Measurements from ENCODE around the gene KLK6. TPM values are rescaled to one million over a fixed set of nuclear protein-coding genes. Genes with fewer than 3 reads are reported as not detected.

KLK6 gene
- polyA plus RNA-seq, 3 donors = not detected

- Mint-ChIP-seq H3K4me1 (peaks cover 5% of the 10 kb centered on the region), H3K9me3 (peaks cover 2 to 12% (median 8%) of the 10 kb centered on the region in 7 donors), H3K36me3 (no peaks in the 10 kb centered on the region), H3K27ac (no peak overlapping the region), H3K4me3 (no peak overlapping the region), H3K27me3 (ENCODE audit: low read depth in 3 of 3) (peaks cover 3 to 34% (median 7%) of the 10 kb centered on the region in 3 donors)
- Histone ChIP-seq H3K79me2 (ENCODE audit: insufficient read depth, low read length) (no peaks in the 10 kb centered on the region), H2AFZ (ENCODE audit: insufficient read depth, low read depth, low read length, poor library complexity, severe bottlenecking) (no peak overlapping the region), H3K27ac (ENCODE audit: low read depth in 1 of 2, low read length in 2 of 2) (no peak overlapping the region), H3K27me3 (ENCODE audit: control insufficient read depth in 2 of 2, insufficient read depth in 2 of 2, low read length in 2 of 2) (peaks cover 22 to 57% of the 10 kb centered on the region in 2 donors), H3K9ac (ENCODE audit: insufficient read depth, low read length, poor library complexity, severe bottlenecking) (no peak overlapping the region), H3K36me3 (replicated peaks in 1 of 2; ENCODE audit: control insufficient read depth in 1 of 2, insufficient read depth in 2 of 2, low read length in 2 of 2) (no peaks in the 10 kb centered on the region), H3K4me2 (replicated peaks; ENCODE audit: extremely low read depth, low read length, poor library complexity, severe bottlenecking) (no peak overlapping the region), H3K4me1 (ENCODE audit: control insufficient read depth in 1 of 2, insufficient read depth in 2 of 2, low read length in 2 of 2) (peaks cover 0 to 7% of the 10 kb centered on the region in 2 donors), H3K9me3 (replicated peaks in 1 of 2; ENCODE audit: control insufficient read depth in 1 of 2, insufficient read depth in 1 of 2, low read length in 2 of 2) (peaks cover 6 to 7% of the 10 kb centered on the region in 2 donors), H3K4me3 (replicated peaks in 1 of 3; ENCODE audit: low read depth in 2 of 3, low read length in 3 of 3) (no peak overlapping the region), H4K20me1 (ENCODE audit: insufficient read depth, low read length) (no peaks in the 10 kb centered on the region)
- 9% methylated on average over 17 of the region's 29 CpGs for WGBS (ENCODE audit: insufficient coverage)
- intact Hi-C loops (cut with micrococcal nuclease) = no loop called here
- DNase-seq = no peak
- no peak for TF ChIP-seq CTCF (IDR thresholded peaks at IDR 0.05)
Observed at GRCh38 chr19:50912727-50913716, 56.4 kb downstream of the KLK6 start.

- peaks cover 3 to 30% (median 7%) of the 10 kb centered on the region in 3 donors for H3K27me3 Mint-ChIP-seq (ENCODE audit: low read depth in 3 of 3)
- peaks cover 22 to 58% of the 10 kb centered on the region in 2 donors for H3K27me3 ChIP-seq (ENCODE audit: control insufficient read depth in 2 of 2, insufficient read depth in 2 of 2, low read length in 2 of 2)
- peaks cover 2 to 12% (median 8%) of the 10 kb centered on the region in 7 donors for H3K9me3 Mint-ChIP-seq
- no peaks in the 10 kb centered on the region for H4K20me1 ChIP-seq (ENCODE audit: insufficient read depth, low read length)
- H3K36me3 Mint-ChIP-seq = no peaks in the 10 kb centered on the region
- H3K79me2 ChIP-seq (ENCODE audit: insufficient read depth, low read length) = no peaks in the 10 kb centered on the region
- no peaks in the 10 kb centered on the region for H3K36me3 ChIP-seq (replicated peaks in 1 of 2; ENCODE audit: control insufficient read depth in 1 of 2, insufficient read depth in 2 of 2, low read length in 2 of 2)
- H3K27ac ChIP-seq (ENCODE audit: low read depth in 1 of 2, low read length in 2 of 2) = no peak overlapping the region
- intact Hi-C loops (cut with micrococcal nuclease) = no loop called here
- H3K4me3 Mint-ChIP-seq = peak overlapping the region in 1 of 2 donors; percentile 47
- peaks cover 0 to 7% of the 10 kb centered on the region in 2 donors for H3K4me1 ChIP-seq (ENCODE audit: control insufficient read depth in 1 of 2, insufficient read depth in 2 of 2, low read length in 2 of 2)
- peaks cover 5% of the 10 kb centered on the region for H3K4me1 Mint-ChIP-seq
- no peak overlapping the region for H2AFZ ChIP-seq (ENCODE audit: insufficient read depth, low read depth, low read length, poor library complexity, severe bottlenecking)
- WGBS (ENCODE audit: insufficient coverage) = 33% methylated on average over 12 of the region's 21 CpGs
- H3K9me3 ChIP-seq (replicated peaks in 1 of 2; ENCODE audit: control insufficient read depth in 1 of 2, insufficient read depth in 1 of 2, low read length in 2 of 2) = peaks cover 6 to 7% of the 10 kb centered on the region in 2 donors
- H3K27ac Mint-ChIP-seq = no peak overlapping the region
- no peak for TF ChIP-seq CTCF (IDR thresholded peaks at IDR 0.05)
- H3K4me3 ChIP-seq (replicated peaks in 1 of 3; ENCODE audit: low read depth in 2 of 3, low read length in 3 of 3) = no peak overlapping the region
- H3K9ac ChIP-seq (ENCODE audit: insufficient read depth, low read length, poor library complexity, severe bottlenecking) = no peak overlapping the region
- no peak for DNase-seq
- no peak overlapping the region for H3K4me2 ChIP-seq (replicated peaks; ENCODE audit: extremely low read depth, low read length, poor library complexity, severe bottlenecking)
Observed at GRCh38 chr19:50912102-50912599, 57.2 kb downstream of the KLK6 start.
